ENCODE measurements around the gene SLC8A2.

SLC8A2 gene

DNA sequence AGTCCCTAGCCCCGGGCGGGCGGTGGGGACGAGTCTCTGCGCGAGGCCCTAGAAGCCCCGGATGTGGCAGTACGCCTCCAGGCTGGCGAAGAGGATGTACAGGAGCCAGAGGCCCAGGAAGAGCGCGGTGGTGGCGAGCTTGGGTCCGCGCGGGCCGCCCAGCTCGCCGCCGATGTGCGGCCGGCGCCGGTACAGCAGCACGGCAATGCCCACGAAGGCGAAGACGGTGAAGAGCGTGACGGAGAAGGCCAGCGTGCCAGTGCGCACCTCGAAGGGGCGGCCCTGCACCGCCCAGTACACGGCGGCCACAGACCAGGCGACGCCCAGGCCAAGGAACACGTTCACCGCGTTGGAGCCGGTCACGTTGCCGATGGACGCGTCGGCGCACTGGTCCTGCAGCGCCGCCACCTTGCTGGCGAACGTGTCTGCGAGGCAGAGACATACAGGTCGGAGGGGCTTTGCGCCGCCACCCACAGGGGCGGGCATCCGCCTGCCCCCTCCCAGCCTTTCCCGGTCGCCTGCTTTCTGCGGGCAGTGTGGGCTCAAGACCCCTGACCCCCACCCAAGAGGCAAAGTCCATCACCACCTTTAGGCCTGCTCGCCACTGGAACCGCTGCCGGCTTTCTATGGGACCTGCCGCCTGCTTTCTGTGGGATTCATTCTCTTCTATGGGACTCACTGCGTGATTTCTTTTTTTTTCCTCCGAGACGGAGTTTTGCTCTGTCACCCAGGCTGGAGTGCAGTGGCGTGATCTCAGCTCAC, 41.5 kb downstream of the SLC8A2 start:
- no peak for DNase-seq (ENCODE audit: low read depth)

DNA sequence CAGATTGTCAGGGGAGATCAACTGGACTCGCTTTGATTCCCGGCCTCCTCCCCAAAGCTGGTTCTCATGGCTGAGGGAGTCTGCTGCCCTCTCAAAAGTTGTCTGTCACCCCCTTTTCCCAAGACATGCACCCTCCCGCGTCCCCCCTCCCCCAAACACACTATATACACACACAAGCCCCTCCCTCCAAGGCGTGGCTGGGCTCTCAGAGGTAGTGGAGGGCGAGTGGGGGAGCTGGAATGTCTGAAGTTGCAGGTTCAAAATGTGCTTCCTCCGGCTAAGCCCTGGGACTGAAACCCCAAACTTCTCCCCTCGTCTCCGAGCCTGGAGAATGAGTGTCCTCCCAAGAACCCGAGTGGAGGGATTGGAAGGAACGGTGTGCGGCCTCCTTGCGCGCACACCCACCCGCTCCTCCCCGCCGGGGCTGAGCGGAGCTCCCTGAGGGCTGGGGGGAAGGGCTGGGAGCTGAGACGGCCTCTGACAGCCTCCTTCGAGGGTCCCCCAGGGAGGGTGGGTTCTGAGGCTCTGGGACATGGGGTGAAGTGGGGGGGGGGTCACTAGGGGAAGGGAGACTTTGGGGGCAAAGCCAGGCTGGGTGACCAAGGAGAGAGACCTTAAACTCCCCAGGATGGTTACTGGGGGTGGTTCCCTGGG, 42.4 kb downstream of the SLC8A2 start:
- DNase-seq (ENCODE audit: low read depth), result no peak

DNA sequence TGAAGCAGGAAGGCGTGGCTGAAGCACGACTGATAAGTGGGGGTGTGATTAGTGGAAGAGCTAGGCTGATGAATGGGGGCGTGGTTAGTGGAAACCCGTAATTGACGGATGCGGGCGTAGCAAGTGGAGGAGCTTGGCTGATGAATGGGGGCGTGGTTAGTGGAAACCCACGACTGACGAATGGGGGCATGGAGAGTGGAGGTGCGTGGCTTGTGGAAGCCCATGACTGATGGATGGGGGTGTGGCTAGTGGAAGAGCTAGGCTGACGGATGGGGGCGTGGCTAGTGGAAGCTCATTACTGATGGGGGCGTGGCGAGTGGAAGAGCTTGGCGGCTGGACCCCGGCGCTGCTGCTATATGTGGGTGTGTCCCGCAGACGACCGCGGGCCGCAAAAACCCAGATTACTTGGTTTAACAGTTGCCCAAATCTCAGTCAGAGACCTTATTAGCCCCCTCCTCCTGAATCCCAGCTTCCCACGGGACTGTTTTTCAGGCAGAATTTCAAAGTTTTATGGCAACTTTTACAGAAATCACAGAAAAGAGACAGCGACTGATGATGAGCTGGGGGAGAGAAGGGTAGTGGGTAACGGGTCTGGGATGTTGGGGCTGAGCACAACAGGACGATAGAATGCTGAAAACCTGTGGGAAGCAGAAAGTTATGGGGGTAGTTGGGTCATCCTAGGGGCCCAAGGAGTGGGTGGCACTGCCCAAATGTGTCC, 43.4 kb downstream of the SLC8A2 start:
- DNase-seq (ENCODE audit: low read depth), result peak; percentile 60

GRCh38 chr19:47427241-47428176, 44.2 kb downstream of the SLC8A2 start:
- DNase-seq (ENCODE audit: low read depth), result peak; percentile 44

DNA sequence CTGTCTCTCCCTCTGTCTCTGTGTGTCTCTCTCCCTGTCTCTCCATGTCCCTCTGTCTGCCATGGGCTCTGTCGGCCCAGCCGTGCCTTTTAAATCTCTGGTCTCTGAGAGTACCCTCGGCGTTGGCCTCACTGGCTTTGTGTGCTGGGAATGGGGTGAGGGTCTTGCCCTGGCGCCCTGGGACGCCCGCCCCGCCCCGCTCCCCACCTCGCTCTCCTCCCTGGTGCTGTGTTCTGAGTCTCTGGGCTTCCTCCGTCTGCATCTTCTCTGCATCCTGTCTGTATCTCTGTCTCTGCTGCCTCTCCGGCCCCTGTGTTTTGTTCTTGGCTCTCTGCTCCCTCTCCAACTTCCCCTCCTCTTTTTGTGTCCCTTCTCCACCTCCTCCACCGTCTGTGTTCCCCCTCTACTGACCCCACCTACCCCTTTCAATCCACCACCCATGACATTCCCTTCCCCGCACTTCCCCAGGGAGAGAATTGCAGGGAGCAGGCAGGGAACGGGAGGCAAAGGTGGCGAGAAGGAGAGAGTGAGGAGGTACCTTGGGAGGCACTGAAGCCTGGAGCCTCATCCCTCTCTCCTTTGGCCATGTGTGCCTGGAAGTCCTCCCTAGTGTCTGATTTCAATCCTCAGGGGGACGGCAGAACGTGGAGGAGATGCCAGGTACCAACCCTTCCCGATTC, 48.4 kb downstream of the SLC8A2 start:
- DNase-seq (ENCODE audit: low read depth), result no peak

- no peak for DNase-seq (ENCODE audit: low read depth)
Measured at GRCh38 chr19:47422417-47423163, 49.1 kb downstream of the SLC8A2 start.

DNA sequence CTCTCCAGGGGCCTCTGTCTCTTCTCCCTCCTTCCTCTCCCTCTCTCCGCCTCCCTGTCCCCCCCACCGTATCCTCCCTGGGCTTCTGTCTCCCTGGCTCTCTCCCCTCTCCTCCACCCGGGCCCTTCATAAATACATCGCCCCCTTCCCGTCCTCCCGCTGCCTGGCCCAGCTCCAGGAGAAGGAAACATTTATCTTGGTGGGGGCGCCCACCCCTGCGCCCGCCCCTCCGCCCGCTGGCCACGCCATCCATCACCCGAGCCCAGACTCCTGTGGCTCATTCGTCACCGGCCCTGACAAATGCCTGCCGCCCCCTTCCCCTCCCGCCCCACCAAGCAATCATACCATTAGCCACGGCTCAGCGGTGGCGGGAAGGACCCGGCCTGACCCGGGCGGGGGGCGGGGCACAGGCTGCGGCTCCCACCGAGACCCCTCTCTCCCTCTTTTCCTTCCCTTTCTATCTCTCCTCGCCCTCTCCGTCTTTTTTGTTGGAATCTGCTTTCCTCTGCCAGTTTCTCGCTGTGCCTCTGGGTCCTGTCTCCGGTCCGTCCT, 49.8 kb downstream of the SLC8A2 start:
- DNase-seq (ENCODE audit: low read depth), result no peak

GRCh38 chr19:47421244-47421786, 50.4 kb downstream of the SLC8A2 start:
- no peak for DNase-seq (ENCODE audit: low read depth)

DNA sequence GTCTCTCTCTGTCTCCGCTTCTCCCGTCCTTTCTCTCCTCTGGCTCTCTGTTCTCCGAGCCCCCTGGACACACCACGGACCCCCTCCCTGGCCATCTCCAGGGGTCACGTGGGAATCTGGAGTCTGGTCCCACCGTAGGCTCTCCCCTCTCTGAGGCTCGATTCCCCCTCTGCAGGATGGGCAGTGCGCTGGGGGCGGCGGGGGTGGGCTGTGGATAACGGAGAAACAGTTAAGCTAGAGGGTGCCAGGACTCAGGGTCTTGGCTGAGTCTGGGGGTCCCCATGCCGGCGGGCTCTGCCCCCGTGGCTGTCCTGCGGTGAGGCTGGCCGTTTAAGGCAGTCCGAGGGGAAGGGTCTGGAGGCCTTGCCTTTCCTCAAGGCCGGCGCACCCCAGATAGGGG, 51.9 kb downstream of the SLC8A2 start:
- no peak for DNase-seq (ENCODE audit: low read depth)

GRCh38 chr19:47419030-47419783, 52.5 kb downstream of the SLC8A2 start, which contains the start of gene MEIS3:
Gene MEIS3 (minus strand): TSS chr19:47419527. CDS start chr19:47419081, 446 bp downstream.
- DNase-seq (ENCODE audit: low read depth), result no peak

DNA sequence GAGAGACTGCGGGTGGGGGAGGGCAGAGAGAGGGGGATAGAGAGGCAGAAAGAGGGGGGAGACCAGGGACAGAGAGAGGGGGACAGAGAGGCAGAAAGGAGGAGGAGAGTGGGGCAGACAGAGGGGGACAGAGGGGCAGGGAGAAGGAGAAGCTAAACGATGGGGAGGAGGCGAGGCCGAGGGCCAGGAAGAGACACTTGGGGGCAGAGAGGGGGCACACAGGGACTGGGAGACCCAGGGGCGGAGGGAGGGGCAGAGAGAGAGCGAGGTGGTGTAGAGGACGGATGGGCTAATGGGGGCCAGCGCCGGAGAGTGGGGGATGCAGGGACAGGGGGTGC, 53.0 kb downstream of the SLC8A2 start:
- DNase-seq (ENCODE audit: low read depth), result no peak

DNA sequence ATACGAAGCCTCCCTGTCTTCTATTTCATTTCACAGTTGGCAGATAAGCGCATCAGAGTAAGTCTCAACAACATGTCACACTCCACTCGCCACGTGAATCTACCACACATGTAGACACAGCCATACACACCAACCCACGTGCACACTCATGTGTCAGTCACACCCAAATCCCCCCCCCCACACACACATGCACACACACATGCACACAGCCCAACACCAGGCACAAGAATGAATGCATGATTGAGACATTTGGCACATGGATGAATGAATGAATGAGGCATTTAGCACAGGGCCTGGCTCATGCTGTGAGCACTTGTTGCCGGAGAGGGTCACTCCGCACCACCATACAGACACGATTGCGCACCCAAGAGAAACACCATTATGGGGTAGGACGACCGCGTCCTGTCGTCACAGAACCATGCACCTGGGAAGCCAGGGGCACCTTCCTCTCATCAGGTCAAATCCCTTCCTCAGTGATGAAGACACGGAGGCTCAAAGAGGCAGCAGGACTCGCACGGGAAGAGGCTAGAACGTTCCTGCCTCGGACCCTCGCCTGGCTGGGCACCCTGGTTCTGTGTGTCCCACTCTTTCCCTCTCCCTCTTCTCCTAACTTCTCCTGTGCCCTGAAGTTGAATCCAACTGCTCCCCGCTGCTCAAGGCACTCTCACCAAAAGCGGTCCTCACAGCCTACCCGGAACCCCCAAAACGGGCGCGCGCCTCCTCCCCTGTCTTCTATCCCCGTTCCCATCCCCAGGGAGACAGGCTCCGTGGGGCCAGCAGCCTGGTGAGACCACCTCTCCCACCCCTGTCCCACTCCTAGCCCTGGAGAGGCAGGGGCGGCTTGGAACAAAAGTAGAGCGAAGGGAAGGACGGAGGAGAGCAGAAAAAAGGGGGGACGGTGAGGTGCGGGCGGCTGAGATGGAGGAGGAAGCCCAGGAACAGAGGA, 53.7 kb downstream of the SLC8A2 start:
- DNase-seq (ENCODE audit: low read depth), result no peak

DNA sequence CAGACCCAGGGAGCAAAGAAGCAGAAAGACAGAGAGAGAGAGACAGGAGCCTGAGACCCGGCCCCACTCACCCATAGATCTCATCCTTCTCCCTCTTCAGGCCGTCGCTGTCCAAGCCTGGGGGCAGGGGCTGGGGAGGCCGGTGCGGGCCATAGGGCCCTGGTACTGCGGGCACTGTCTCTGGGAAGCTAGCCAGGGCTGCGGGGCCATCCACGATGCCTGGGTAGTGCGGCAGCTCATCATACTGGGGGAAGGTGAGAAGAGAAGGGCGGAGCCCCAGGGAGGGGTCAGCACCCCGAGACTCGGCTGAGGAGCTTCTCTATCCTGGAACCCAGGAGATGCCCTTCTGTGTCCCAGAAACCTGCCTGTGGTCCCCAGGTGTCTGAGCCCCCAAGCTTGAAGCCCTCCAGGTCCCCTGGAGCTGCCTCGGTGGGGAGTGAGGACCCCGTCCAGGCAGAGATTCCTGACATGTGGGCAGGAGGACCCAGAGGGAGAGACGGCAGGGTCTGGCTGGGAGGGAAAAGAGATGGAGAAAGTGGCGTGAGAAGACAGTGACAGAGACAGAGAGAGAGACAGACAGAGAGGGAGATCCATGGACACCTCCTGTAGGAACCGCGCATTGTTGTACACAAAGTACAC, 54.5 kb downstream of the SLC8A2 start:
- no peak for DNase-seq (ENCODE audit: low read depth)

DNA sequence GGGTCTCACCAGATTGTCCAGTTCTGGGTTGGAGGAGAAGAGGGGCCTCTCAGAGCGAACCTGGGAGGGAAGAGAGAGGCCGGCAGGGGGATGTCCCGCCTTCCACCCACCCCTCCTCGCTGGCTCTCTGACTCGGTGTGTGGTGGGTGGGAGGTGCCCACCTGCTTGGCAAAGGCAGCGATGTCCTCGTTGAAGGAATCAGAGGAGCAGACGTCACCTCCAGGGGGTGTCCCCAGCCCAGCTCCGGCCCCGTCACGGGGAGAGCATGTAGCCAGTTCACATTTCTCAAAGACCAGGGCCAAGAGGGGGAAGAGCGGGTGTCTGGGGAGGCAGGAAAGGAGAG, 55.1 kb downstream of the SLC8A2 start:
- DNase-seq (ENCODE audit: low read depth), result no peak

DNA sequence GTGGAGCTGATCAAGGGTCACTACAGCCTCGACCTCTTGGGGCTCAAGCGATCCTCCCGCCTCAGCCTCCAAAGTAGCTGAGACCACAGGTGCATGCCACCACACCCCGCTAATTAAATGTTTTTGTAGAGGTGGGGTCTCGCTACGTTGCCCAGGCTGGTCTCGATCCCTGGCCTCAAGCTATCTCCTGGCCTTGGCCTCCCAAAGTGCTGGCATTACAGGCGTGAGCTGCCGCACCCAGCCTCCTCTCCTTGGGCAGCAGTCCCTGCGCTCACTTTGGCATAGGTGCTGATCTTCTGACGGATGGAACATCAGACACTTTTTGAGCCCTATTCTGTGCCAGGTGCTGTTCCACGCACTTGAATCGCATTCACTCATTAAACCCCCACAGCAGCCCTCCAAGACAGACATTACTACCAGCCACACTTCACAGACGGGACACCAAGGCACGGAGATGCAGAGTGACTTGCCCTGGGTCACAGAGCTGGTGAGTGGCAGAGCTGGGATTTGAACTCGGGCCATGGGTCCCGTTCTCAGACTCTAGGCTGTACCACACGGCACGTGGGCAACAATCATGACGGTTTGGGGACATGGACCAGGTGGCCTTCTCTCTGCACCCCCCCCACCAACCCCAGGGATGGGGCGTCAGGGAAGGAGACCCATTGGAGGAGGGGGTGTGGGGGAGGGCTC, 55.6 kb downstream of the SLC8A2 start:
- DNase-seq (ENCODE audit: low read depth), result no peak

- DNase-seq (ENCODE audit: low read depth), result no peak
Measured at GRCh38 chr19:47414469-47414868, 57.2 kb downstream of the SLC8A2 start.

DNA sequence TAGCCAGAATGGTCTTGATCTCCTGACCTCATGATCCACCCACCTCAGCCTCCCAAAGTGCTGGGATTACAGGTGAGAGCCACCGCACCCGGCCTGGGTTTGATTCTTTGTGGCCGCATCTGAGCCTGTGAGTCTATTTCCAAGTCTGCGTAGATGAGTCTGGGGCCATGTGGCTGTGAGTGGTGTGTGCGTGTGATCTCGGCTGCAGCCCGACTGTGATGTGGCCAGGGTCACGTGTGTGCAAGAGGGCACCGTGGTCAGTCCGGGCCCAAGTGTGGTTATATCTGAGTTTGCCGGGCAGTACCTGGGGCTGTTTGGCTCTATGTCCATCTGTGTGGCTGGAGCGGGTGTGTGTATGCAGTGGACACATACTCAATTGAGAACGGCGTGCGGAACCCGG, 57.8 kb downstream of the SLC8A2 start:
- DNase-seq (ENCODE audit: low read depth), result no peak
